NCI-H187 (cell line): ENCODE measurements around the gene MAPK12.

Experiments used
- DNase-seq, 2 experiments: peaks; one replicate each; lab custom pipeline; 2025; lab: John Stamatoyannopoulos, UW

The MAPK12 gene

DNA sequence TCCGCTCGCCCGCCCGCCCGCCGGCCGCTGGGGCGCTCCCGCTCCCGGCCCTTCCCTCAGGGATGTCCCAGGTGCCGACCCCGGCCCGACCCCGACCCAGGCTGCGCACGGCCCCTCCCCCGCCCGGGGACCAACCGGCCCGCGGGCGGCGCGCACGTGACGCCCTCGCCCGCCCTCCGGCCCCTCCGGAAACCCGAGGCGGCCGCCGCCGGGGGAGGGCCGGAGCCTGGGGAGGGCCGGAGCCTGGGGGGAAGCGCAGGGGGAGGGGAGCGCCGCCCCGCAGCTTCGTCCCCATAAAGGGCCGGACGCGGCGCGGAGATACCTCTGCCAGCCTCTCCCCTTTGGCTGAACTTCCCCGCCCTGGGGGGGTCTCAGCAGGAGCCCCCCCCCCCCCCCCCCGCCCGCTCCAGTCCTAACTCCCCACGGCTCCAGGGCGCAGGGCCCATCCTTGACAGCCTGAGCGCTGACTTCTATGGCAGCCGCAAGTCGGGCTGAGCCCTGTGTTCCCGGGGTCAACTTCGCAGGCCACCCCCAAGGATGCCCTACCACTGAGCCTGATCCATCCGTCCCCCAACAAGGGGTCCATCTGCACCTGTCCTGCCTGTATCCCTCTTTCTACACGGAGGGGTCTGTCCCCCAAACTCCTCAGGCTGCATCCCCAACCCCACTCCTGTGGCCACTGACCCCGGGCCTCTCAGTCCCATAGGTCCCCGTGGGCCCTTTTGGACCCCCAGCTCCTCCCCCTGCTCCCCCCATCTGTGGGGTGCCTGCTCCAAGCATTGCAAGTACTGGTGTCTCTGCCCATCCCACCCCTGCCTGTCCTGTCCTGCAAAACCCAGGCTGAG is at the start of gene MAPK12:
Gene MAPK12 (minus strand): TSS at position 69 of the 845 bp plus-strand sequence. CDS start 174 bp downstream, outside the sequence.
- no peak for DNase-seq

DNA sequence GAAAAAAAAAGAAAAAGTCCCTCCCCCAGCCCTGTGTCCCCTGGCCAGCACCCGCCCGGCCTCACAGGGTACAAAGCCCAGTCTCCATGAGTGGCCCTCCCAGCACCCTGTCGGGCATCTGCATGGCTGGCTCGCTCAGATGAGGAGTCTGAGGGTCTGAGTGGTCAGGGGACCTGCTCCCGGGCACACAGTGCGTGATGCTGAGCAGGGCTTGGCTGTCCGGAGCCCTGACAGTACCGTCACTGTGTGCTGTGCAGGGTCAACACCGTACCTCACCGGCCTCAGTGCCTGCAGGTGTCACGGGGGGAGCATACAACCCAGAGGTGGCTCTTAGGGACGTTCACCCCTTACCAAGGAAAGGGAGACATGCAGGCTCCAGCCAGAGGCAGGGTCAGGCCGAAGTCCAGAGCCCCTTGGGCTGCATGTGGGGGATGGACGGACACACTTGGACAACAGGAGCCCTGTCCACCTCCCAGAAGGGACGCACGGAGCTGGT is 49.5 kb upstream of the MAPK12 start:
- DNase-seq = no peak

DNA sequence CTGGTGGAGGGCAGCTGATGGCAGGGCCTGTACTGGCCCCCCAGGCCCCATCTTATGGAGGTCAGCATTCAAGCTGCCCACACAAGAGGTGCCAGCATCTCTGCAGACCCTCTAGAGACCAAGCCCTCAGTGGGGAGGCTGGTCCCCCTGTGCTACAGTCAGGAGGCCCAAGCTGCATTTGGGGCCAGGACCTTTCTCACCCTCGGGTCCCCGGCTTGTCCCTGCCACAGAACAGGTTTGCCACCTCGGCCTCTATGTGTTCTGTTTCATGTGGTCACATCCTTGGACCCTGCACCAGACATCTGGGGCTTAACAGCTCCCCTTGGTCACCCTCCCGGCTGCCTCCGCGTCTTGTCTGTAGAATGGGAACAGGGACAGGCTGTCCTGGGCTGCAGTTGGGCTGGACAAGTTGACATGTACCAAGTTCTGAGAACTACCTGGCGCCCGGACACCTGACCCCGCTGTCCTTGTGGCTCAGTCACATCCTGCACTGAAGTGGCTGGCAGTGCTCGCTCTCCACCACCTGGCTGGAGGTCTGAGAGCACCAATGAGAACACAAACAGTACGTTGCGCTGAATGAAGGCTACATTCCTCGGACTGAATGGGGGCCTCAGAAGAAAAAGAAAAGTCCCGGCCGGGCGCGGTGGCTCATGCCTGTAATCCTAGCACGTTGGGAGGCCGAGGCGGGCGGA is 48.7 kb upstream of the MAPK12 start:
- DNase-seq = no peak

DNA sequence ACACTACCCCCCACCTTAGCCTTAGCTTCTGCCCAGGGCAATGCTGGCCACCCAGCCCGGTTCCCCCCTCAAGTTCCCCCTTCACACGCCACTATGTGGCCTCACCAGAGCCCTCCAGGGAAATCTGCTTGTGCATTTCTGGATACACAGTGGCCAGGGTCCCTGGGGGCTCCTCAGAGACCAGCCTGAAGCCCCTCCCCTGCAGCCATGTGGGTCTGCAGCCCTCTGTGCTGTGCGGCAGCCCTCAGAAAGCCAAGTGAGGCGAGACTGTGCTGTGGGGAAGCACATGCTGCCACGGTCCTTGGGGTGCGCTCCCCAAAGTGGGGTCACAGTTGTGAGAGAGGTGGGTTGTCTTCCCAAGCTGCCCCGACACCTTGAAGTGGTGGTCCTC is 48.1 kb upstream of the MAPK12 start:
- DNase-seq = no peak

DNA sequence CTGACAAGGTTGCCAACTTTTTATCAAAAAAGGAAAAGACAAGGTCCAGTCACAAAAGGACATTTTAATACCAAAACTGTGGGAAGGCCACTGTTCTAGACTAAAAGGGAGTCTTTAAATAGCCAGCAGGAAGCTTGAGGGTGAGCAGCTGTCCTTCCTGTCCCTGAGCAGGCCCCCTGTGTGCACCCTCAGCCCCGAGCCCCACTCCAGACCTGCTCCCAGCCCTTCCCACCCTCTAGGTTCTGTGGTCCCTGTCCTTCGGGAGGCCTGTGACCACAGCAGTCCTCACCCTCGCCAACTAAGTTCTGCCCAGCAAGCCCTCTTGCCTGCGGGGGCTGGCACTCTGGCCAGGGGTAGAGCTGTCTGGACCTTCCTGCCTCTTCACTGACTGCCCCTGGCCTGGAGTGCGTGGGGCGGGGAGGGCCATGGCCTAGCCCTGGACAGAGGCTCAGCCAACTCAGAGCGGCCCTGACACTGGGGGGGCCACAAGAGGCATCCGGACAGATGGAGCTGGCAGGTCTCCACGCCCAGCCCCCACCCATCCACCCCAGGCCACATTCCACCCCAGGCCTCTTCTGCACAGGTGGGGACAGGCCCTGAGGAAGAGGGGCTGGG is 47.6 kb upstream of the MAPK12 start:
- DNase-seq = no peak

DNA sequence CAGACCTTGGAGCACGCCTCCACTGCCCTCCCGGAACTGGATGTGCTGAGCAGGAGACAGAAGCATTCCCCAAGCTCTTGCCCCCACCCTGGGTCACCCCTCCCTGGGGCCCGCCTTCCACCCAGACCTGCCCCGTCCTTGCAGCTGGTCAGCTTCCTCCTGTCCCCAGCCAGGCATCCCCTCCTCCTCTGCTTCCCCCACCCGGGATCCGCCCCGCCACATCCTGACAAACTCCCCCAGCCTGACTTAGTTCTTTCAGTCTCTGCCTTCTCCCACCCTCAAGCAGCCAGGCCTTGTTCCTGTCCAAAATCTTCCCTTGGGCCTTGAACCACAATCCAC is 47.1 kb upstream of the MAPK12 start:
- no peak for DNase-seq

DNA sequence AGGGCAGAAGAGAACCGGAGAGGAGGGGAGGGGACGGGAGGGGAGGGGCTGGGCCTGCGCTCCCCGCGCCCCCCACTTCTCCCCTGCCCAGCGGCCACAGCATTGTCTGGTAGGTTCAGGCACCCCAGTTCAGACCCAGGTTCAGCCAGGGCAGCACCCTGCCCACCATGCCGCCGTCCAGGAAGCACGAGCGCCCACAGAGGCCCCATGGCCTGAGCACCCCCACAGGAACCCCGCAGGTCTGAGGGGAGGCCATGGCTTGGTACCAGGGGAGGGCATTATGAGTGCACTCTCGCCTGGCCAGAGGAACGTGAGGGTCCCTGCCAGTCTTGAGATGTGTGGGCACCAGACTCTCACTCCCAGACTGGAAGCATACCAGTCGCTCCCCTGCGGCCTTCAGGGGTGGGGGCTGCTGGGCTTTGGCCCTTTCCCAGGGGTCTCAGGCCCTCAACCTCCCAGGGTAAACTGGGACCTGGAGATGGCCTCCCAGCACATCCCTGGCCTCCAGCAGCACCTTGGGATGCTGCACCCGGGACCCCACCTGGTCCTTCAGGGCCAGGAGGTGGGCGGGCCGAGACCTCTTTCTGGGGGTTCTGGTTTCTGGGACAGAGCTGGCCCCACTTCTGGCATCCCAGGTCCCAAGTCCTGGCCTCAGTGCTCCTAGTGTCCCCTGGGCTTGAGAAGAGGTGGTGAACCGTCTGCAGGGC is 46.6 kb upstream of the MAPK12 start:
- DNase-seq = no peak

DNA sequence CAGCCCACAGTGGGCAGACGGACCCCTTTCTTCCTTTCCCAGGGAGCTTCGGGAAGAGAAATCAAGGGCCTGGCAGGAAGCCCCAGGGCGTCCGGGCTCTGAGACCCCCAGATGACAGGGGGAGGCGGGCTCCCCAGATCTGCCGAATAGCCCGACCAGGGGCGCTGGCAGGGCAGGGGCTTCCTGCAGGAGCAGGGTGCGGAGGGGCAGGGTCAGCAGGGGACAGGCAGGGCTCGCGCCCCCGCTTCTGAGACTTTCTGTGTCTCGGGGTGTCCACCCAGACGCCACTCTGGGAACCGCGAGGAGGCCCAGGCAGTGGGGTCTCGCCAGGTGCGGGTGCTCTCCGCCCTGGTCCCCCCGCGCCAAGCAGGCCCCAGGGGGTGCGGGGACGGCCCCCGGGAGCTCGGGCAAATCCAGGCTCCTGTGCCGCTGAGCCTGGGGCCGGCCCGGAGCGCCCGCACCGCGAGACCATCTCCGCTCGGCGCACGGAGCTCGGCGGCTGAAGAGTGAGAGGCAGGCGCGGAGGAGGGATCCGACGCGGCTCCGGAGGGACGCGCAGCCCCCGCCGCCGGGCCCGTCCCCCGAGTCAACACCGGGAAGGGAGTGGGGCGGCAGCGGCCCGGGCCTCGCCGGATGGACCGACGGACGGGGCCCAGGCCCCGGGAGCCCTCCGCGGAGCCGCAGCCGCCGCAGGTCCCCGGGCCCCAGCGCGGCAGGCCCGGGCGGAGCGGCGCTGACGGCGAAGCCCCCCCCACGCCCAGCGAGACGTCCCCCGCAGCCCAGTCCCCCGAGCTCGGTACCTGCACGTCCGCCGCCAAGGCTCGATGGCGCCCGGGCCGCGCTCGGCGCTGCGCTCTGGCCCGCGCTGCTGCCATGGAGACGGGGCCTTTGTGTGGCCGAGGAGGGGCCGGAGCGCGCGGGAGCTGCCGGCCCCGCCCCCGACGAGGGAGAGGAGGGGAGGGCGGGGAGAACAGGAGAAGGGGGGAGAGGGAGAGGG is 45.6 kb upstream of the MAPK12 start, which contains the start of gene PLXNB2:
Gene PLXNB2 (minus strand): TSS at position 894 of the 997 bp plus-strand sequence. CDS start 17,062 bp downstream, outside the sequence.
- peak; percentile 8 to 26 for DNase-seq

DNA sequence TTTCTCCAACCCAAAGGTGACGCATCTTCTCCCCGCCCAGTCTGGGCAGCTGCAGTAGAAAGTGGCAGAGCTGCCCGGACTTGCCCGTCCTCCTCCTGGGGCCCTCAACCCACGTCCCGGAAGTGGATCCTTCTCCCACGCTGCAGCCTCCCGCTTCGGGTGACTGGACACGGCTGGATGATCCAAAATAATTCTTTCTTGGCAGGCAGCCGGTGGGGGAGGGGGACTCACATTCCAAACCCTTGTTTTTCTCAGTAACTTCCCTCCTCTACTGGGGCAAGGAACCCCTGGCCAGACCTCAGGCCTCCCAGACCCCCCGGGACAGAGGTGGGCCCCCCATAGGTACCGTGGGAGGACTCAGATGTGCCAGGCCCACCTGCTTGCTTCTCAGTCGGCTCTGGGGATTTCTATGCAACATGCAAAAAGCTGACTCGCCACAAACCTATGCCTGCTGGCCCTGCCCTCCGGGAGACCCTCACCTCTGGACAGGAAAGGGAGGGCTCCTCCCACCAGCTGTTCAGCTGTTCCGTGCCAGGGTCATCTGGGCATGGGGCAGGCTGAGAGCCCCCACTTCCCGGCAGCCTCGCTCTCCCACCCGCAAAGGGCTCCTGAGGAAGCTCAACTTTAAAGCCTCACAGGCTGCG is 44.6 kb upstream of the MAPK12 start:
- DNase-seq = peak; percentile 15 to 22

DNA sequence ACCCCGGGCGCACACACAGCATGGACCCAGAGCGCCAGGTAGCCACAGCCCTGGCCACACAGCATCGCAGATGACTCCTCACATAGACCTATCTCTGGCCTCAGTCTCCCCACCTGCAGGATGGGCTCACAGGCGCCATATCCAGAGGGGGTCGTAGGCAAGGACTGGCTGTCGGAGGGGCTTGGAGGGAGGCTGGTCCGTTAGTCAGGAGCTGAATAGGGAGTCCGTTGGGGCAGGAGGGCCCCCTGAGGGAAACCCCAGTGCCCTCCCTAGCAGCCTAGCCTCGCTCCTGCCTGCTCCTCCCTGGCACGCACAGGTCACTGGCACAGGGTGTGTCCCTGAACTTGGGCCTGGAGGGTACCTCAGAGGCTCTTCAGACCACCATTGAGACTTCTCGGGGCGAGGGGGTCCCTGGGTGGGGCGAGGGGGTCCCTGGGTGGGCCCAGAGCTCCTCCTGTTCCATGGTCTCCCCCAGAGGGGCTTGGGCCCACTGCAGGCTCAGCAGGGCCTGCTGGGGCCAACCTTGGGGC is 44.0 kb upstream of the MAPK12 start:
- no peak for DNase-seq

DNA sequence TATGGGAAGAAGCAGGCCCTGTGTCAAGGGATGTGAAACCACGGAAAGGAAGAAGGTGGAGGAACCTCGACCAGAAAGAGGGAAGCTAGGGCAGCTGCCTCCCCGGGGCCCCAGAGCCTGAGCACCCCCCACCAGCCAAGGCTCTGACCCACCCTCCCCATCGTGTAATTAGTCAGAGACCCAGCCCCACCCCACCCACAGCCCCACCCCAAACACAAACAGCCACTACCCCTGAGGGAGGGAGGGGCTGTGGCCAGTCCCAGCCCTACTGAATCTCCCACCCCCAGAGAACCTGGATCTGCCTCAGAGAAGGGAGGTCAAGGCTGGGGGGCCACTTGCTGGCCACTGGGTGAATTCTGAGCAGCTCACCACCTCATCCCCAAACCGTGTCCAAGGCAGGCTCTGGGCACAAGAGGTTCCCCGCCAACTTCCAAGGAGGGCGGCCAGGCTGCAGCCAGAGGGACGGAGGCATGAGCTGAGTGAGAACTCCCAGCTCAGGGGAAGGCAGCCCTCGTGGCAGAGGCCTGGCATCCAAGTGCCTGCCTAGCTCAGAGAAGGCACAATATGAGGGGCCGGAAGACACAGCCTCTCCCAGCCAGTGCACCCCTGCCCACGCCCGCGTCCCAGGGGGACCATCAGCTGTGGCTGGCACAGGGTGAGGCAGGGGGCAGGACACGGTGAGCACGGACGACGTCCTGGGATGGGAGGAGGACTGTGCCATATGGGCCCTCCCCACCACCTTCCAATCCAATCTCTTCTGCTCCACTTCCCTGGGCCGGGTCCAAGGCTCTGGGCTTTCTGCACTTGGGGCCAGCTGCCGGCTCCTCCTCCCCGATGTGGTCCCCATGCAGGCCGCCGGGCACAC is 43.3 kb upstream of the MAPK12 start:
- no peak for DNase-seq

DNA sequence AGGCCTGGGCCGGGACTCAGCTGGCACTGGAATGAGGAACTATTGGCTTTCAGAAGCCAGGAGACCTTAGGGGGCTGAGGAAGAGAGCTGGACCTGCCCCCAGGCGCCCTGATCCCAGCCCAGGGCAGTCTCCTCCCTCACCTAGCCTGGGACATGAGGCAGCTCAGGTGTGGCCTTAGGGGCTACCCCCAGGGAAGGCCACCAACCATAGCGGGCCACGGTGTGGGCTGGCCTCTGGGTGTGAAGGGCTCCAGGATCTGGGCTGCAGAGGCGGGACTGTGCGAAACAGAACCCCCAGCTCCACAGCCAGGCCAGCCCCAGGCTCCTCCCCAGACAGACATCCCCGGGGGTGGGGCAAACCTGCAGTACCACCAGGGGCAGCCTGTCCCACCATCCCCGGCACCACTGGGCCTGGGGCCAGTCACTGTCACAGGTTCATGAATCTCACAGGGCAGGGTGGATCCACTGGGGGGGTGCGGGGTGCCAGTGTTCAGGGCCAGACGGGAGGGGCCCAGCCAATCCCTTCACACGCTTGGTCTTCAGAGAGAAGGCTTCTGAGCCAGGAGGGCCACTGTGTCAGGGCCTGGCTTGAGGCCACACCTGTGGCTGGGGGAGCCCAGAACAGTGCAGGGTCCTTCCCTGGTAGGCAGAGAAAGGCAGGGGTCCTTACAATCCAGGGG is 42.5 kb upstream of the MAPK12 start:
- DNase-seq = no peak

DNA sequence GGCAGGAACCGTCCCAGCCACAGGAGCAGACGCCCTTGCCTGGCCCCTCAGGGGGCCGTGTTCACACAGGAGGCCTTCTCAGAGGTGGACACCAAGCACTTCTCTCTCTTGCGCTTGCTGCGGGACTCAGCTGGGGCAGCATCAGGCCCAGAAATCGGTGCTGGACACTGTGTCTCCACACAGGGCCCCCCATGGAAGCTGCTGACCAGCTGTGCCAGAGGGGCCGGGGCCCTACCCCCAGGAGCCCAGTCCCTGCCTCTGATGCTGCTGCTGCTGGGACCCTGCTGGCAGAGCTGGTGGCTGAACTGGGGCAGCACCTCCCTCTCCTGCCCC is 42.0 kb upstream of the MAPK12 start:
- no peak for DNase-seq

DNA sequence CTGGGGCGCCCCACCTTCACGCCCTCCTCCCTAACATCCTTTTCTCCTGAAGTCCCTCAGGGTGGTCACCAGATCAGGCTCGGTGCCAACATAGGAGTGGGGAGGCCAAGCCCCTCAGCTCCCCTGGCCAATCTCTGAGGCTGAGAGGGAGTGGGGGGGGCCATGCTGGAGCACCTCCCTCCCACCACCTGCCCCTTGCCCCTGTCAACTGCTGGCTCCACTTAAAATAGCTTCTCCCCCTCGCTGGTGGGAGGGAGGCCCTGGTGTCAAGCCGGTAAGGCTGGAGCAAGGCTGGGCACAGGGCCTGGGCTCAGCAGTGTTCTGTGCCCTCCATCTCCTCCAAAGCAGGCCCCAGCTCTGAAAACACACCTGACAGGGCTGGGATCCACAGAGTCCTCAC is 41.1 kb upstream of the MAPK12 start:
- DNase-seq = no peak

DNA sequence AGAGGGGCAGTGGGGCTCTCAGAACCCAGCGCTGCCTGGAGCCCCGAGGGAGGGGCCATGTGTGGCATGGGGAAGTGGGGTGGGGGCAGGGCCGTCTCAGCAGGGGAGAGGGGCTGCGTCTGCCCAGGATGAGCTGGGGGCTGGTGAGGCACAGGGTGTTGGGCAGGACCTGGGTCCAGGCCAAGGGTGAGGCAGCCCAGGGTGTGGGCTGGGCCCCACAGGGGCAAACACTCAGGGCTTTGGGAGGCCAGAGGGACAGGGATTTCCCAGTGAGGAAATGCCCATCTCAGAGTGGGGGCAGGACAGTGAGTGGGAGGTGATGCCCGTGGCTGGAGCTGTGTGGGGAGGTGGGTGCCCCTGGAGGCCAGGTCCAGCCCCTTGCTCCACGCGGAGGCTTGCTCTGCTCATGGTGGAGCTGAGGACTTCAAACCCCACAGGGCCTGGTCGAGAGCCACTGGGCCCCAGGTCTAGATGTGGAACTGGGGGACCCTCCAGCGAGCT is 40.6 kb upstream of the MAPK12 start:
- DNase-seq = no peak

DNA sequence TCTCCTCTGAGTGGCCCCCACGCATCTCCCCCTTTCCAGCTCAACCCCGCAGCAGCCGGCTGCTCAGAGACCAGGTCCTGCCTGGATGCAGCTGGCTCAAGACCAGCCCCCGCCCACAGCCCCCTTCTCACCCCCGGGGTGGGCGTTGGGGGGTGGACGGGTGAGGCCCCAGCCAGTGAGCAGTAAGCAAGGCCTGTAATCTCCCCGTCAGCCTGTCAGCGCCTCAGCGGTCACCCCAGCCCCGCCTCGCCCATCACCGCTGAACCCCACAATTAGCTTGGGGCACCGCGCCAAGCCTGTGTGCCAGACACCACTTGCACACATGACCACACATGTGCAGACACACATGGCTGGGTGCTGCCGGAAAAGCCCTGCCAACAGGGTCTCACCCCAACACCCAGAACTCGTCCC is 40.1 kb upstream of the MAPK12 start:
- no peak for DNase-seq

DNA sequence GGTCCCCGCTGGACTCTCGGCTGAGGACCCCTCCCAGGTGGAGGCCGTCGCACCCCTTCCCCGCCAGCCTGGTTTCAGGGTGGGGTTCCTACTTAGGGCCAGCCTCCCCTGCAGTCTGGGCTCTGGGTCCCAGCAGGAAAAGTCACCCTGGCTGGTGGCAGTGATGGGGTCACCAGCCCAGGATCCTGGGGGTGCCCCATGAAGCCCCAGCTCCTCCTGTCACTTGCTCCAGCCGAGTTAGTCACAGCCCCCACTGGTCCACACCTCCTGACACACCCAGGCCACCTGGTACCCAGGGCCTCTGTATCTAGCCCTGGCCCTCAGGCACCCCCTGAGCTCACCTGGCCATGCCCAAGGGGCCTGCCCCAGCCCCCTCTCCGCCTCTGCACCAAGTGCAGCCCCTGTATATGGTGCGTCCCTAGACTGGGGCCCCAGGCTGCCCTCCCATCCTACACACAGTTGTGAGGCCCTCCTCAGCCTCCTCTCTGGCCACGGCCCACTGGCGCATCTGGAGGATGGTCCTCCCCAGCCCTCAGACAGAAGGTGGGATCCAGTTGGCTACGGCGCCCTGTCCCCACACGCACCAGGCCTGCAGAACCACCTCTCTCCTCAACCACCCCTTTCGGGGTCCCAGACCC is 39.3 kb upstream of the MAPK12 start:
- DNase-seq = no peak
